ENCODE measurements around the gene ENOX2. TPM values are rescaled to one million over a fixed set of nuclear protein-coding genes. Genes with fewer than 3 reads are reported as not detected.
"Not testable (repeated sequence)": the region's sequence is repeated elsewhere in the genome, so short reads cannot be mapped to it uniquely, and the experiment has no call there.

The ENOX2 gene
- total and polyA plus RNA-seq, 8 donors: 2.6 to 12.1 (median 7.3) TPM

DNA sequence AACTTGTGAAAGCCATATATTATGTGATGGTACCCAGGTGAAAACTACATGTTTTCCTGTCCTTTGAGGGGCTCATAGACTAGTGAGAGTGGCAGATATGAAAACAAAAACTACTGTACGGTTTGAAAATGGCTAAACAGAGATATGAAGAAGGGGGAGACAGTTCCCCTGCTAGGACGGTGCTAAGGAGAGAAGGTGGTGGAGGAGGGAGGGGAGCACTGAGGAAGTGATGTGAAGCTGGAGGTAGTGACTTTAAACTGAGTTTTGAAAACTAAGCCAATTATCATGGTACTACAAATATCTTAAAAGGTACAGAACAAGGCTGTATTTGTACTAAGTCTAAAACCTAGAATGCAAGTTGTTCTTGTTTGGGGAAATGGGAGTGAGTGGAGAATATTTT is 188.3 kb downstream of the ENOX2 start:
- Histone ChIP-seq H3K27me3 (no peaks in the 10 kb centered on the region), H3K9me3 (no peaks in the 10 kb centered on the region), H3K4me1 (no peaks in the 10 kb centered on the region), H3K36me3 (no peaks in the 10 kb centered on the region), H3K4me3 (no peak overlapping the region), H3K27ac (no peak overlapping the region)
- no peak for TF ChIP-seq EP300 (IDR thresholded peaks at IDR 0.05)
- no peak for TF ChIP-seq CTCF (IDR thresholded peaks at IDR 0.05)
- TF ChIP-seq POLR2A (IDR thresholded peaks at IDR 0.05): no peak
- TF ChIP-seq POLR2AphosphoS5 (IDR thresholded peaks at IDR 0.05): no peak
- no peak for DNase-seq
- 50 to 67% (median 60%) methylated on average over 2 of the region's 2 CpGs for WGBS, 5 donors
- intact Hi-C loops (cut with DNase I; ENCODE audit: low total_unique reads): no loop called here

- intact Hi-C loops (cut with DNase I; ENCODE audit: low total_unique reads): no loop called here
- Histone ChIP-seq H3K27me3 (no peaks in the 10 kb centered on the region), H3K9me3 (no peaks in the 10 kb centered on the region), H3K4me1 (no peaks in the 10 kb centered on the region), H3K36me3 (no peaks in the 10 kb centered on the region), H3K27ac (no peak overlapping the region), H3K4me3 (no peak overlapping the region)
- TF ChIP-seq EP300 (IDR thresholded peaks at IDR 0.05): no peak
- peak in 1 of 2 donors; percentile 19 for DNase-seq
- WGBS, 5 donors: 29 to 55% (median 33%) methylated on average over 3 of the region's 3 CpGs
Observed at GRCh38 chrX:130714135-130714534, 188.9 kb downstream of the ENOX2 start.

DNA sequence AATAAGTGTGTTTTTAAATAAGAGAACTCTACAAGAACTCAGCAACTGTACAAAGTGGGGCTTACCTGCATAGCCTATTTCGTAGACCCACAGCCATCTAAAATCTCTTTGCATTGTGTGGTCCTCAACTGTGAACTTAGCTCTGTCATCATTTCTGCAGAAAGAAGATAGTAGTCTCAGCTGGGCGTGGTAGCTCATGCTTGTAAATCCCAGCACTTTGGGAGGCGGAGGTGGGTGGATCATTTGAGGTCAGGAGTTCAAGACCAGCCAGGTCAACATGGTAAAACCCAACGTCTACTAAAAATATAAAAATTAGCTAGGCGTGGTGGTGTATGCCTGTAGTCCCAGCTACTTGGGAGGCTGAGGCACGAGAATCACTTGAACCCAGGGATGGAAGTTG is 193.8 kb downstream of the ENOX2 start:
- DNase-seq; intact Hi-C loops (cut with DNase I; ENCODE audit: low total_unique reads); H3K27ac ChIP-seq; H3K4me1 ChIP-seq; H3K4me3 ChIP-seq; H3K9me3 ChIP-seq; H3K27me3 ChIP-seq; H3K36me3 ChIP-seq: not testable (repeated sequence)
- WGBS, 5 donors: 70 to 95% (median 94%) methylated on average over 6 of the region's 6 CpGs

DNA sequence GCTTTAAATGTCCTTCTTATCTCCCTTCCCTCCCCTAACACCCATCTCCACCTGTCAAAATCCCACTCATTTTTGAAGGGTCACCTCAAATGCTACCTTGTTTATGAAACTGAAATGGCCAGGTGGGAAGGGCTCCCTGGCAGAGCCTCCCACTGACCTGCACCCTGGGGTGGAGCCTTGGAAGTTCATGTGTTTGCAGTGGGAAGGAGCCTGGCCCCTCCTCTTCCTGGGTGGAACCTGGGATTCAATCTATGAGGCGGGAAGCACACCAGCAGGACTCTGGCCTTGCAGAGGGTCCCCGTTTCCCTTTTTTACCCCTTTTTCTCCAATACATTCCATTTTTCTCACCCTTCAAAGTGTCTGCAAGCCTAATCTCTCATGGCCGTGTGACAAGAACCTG is 197.4 kb downstream of the ENOX2 start:
- Histone ChIP-seq H3K27me3 (no peaks in the 10 kb centered on the region), H3K4me3 (no peak overlapping the region), H3K27ac (no peak overlapping the region), H3K36me3 (peaks cover 0 to 5% (median 0%) of the 10 kb centered on the region in 4 donors), H3K9me3 (no peaks in the 10 kb centered on the region), H3K4me1 (peaks cover 0 to 12% (median 0%) of the 10 kb centered on the region in 4 donors)
- intact Hi-C loops (cut with DNase I; ENCODE audit: low total_unique reads): no loop called here
- TF ChIP-seq EP300 (IDR thresholded peaks at IDR 0.05): no peak
- no peak for TF ChIP-seq POLR2A (IDR thresholded peaks at IDR 0.05)
- TF ChIP-seq CTCF (IDR thresholded peaks at IDR 0.05): no peak
- TF ChIP-seq POLR2AphosphoS5 (IDR thresholded peaks at IDR 0.05): no peak
- 67 to 100% (median 92%) methylated on average over 3 of the region's 3 CpGs for WGBS, 5 donors
- DNase-seq: no peak

DNA sequence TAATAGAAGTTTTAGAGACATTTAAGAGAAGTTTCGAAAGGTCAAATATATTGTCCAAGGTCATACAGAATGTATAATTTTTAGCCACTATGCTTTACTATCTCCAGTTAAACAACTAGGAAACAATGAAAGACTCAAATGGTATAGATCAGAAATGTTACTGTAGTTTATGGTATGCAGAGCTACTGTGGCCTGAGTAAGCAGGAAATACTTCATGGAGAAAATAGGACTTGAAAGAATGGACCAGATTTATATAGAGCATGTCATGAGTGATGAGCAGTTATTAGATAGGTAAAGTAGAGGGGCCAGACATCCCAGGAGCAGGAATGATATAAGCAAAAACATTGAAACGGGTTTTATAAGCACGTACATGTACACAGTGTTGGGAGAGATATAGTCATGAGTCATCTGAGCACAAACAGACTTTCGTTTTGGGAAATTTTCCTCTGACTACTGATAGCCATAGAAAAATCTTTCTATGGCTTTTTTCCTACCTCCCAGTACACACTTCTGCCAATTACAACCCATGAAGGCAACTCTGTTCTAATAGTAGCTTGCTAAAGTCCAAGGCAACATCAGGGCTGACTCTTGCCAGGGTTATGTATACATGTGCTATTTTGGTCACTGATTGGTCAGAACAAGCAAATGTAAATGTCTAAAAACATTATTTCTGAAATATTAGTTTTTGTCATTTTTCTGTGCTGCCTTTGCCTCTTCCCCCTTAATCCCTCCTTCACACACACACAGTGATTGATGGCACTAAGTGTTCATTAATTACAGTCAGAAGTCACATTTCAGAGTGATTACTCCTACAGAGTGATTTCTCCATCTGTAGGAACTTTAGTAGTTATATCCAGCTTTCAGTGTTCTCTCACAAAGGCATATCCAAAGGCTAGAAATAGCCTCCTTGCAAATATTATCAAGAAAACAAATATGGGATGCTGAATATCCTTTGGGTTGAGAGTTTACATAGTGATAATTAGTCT is 198.7 kb downstream of the ENOX2 start:
- no peaks in the 10 kb centered on the region for H3K9me3 ChIP-seq
- WGBS, 5 donors: 41 to 51% (median 45%) methylated on average over 4 of the region's 4 CpGs
- TF ChIP-seq EP300 (IDR thresholded peaks at IDR 0.05) (no peak), POLR2AphosphoS5 (IDR thresholded peaks at IDR 0.05) (no peak), POLR2A (IDR thresholded peaks at IDR 0.05) (no peak), CTCF (IDR thresholded peaks at IDR 0.05) (no peak)
- peaks cover 0 to 12% (median 0%) of the 10 kb centered on the region in 4 donors for H3K4me1 ChIP-seq
- no peak for DNase-seq
- peaks cover 0 to 5% (median 0%) of the 10 kb centered on the region in 4 donors for H3K36me3 ChIP-seq
- peak overlapping the region in 1 of 5 donors; percentile 4 for H3K27ac ChIP-seq
- no peak overlapping the region for H3K4me3 ChIP-seq
- intact Hi-C loops (cut with DNase I; ENCODE audit: low total_unique reads): no loop called here
- no peaks in the 10 kb centered on the region for H3K27me3 ChIP-seq

All from stomach (tissue), 9 donors.